ENCODE measurements around the gene BAIAP2L1.

The BAIAP2L1 gene

GRCh38 chr7:98257701-98258100 lies 143.2 kb downstream of the BAIAP2L1 start:
- H3K4me3 ChIP-seq (ENCODE audit: low read length), result no peak overlapping the region
- no peak for DNase-seq (ENCODE audit: low read depth)
- TF ChIP-seq, protein P1, sequence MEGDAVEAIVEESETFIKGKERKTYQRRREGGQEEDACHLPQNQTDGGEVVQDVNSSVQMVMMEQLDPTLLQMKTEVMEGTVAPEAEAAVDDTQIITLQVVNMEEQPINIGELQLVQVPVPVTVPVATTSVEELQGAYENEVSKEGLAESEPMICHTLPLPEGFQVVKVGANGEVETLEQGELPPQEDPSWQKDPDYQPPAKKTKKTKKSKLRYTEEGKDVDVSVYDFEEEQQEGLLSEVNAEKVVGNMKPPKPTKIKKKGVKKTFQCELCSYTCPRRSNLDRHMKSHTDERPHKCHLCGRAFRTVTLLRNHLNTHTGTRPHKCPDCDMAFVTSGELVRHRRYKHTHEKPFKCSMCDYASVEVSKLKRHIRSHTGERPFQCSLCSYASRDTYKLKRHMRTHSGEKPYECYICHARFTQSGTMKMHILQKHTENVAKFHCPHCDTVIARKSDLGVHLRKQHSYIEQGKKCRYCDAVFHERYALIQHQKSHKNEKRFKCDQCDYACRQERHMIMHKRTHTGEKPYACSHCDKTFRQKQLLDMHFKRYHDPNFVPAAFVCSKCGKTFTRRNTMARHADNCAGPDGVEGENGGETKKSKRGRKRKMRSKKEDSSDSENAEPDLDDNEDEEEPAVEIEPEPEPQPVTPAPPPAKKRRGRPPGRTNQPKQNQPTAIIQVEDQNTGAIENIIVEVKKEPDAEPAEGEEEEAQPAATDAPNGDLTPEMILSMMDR (conservative IDR thresholded peaks at IDR 0.05; ENCODE audit: low read depth, low read length), result no peak

- TF ChIP-seq, protein P1 (conservative IDR thresholded peaks at IDR 0.05; ENCODE audit: low read depth, low read length), result no peak
- DNase-seq (ENCODE audit: low read depth), result no peak
These were observed 144.5 kb downstream of the BAIAP2L1 start for GRCh38 chr7:98256431-98256830.

GRCh38 chr7:98254951-98255610 lies 145.8 kb downstream of the BAIAP2L1 start:
- no peak overlapping the region for H3K4me3 ChIP-seq (ENCODE audit: low read length)
- TF ChIP-seq, protein P1 (conservative IDR thresholded peaks at IDR 0.05; ENCODE audit: low read depth, low read length), result no peak
- no peak for DNase-seq (ENCODE audit: low read depth)

More at GRCh38 chr7:98256431-98256830, 144.5 kb downstream of the BAIAP2L1 start:
- no peak overlapping the region for H3K4me3 ChIP-seq (ENCODE audit: low read length)

DNA sequence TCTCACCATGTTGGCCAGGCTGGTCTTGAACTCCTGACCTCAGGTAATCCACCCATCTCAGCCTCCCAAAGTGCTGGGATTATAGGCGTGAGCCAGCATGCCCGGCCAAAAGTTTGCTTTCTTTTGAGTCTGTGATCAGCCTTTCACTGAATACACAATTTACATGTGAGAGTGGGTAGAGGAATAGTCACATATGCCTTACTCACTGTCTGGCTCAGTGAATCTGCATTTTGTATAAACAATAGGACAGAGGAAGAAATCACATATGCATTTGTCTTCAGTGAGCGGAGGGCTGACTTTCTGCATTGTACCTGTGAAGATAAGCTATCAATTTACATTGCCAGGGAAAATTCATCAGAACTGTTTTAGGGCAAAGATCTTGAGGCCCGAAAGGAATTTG lies 146.4 kb downstream of the BAIAP2L1 start:
- no peak for DNase-seq (ENCODE audit: low read depth)
- TF ChIP-seq, protein P1 (conservative IDR thresholded peaks at IDR 0.05; ENCODE audit: low read depth, low read length), result no peak
- no peak overlapping the region for H3K4me3 ChIP-seq (ENCODE audit: low read length)

DNA sequence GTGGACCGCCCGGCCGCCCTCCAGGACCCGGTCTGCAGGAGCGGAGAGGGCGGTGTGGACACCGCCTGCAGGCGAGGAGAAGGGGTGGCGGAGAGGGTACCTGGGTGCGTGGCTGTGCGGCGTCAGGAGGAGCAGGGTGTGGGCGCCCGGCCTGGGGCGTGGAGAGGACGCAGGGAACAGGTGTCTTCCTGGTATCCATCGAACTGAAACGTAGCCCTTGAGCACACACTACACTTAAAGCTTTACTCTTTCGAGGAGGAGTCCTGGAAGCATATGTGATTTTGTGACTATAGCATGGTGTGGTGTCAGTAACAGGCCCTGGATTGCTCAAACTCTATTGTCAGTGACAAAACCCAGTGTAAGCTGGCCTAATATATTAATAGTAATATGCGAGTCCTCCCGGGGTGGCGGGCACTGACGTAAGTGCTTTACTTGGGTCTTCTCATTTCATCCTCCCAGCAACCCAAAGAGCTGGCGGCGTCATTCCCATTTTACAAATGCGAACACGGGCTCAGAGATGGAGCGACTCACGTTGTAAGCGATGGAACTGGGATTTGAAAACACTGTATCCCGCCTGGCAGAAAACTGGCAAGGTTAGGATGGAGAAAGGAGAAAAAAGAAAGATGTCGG lies 148.3 kb downstream of the BAIAP2L1 start:
- H3K4me3 ChIP-seq (ENCODE audit: low read length), result peak overlapping the region; percentile 87
- no peak for DNase-seq (ENCODE audit: low read depth)

GRCh38 chr7:98251601-98252424 lies 149.1 kb downstream of the BAIAP2L1 start, which contains the start of gene TECPR1:
Gene TECPR1 (minus strand): TSS chr7:98252232. CDS start chr7:98246146, 6,086 bp downstream.
- DNase-seq (ENCODE audit: low read depth), result peak; percentile 58
- TF ChIP-seq, protein P1 (conservative IDR thresholded peaks at IDR 0.05; ENCODE audit: low read depth, low read length), result no peak
- peak within 1 kb of the TSS; percentile 87 for H3K4me3 ChIP-seq (ENCODE audit: low read length)

More for the DNA sequence above, 148.3 kb downstream of the BAIAP2L1 start:
- TF ChIP-seq, protein P1 (conservative IDR thresholded peaks at IDR 0.05; ENCODE audit: low read depth, low read length), result no peak
